ENCODE results near the gene BORCS5.
"Not testable (repeated sequence)": the region's sequence is repeated elsewhere in the genome, so short reads cannot be mapped to it uniquely, and the experiment has no call there.

DNA sequence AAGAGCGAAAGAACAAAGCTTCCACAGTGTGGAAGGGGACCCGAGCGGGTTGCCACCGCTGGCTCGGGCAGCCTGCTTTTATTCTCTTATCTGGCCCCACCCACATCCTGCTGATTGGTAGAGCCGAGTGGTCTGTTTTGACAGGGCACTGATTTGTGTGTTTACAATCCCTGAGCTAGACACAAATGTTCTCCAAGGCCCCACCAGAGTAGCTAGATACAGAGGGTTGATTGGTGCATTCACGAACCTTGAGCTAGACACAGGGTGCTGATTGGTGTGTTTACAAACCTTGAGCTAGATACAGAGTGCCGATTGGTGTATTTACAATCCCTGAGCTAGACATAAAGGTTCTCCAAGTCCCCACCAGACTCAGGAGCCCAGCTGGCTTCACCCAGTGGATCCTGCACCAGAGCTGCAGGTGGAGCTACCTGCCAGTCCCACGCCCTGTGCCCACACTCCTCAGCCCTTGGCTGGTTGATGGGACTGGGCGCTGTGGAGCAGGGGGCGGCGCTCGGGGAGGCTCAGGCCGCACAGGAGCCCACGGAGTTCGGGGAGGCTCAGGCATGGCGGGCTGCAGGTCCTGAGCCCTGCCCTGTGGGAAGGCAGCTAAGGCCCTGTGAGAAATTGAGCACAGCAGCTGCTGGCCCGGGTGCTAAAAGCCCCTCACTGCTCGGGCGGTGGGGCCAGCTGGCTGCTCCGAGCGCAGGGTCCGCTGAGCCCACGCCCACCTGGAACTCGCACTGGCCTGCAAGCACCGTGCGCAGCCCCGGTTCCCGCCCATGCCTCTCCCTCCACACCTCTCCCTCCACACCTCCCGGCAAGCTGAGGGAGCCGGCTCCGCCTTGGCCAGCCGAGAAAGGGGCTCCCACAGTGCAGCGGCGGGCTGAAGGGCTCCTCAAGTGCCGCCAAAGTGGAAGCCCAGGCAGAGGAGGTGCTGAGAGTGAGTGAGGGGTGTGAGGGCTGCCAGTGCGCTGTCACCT is 115.4 kb downstream of the BORCS5 start:
- TF ChIP-seq, protein P1, sequence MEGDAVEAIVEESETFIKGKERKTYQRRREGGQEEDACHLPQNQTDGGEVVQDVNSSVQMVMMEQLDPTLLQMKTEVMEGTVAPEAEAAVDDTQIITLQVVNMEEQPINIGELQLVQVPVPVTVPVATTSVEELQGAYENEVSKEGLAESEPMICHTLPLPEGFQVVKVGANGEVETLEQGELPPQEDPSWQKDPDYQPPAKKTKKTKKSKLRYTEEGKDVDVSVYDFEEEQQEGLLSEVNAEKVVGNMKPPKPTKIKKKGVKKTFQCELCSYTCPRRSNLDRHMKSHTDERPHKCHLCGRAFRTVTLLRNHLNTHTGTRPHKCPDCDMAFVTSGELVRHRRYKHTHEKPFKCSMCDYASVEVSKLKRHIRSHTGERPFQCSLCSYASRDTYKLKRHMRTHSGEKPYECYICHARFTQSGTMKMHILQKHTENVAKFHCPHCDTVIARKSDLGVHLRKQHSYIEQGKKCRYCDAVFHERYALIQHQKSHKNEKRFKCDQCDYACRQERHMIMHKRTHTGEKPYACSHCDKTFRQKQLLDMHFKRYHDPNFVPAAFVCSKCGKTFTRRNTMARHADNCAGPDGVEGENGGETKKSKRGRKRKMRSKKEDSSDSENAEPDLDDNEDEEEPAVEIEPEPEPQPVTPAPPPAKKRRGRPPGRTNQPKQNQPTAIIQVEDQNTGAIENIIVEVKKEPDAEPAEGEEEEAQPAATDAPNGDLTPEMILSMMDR (IDR thresholded peaks at IDR 0.05): not testable (repeated sequence)
- TF ChIP-seq POLR2A (IDR thresholded peaks at IDR 0.05): not testable (repeated sequence)

All from uterus (tissue), 2 donors.